GM19025 (cell line): ENCODE results near the gene KRTAP6-2.

Source experiments
- ATAC-seq: cut with Tn5 transposase; IDR thresholded peaks from one replicate; pipeline ENCODE4 v1.9.1; 2021; ENCODE audit warnings: mild to moderate bottlenecking, low read depth, moderate library complexity; ENCODE audit not compliant: unreplicated experiment

Gene KRTAP6-2

GRCh38 chr21:30598802-30599201 is at the start of gene KRTAP6-2:
Gene KRTAP6-2, minus strand, starts transcription at chr21:30598902. Its CDS starts 28 bp downstream, at chr21:30598874.
- no peak for ATAC-seq

GRCh38 chr21:30646904-30647414 is 48.3 kb upstream of the KRTAP6-2 start:
- ATAC-seq = no peak

- no peak for ATAC-seq
Measured at GRCh38 chr21:30642564-30642963, 43.9 kb upstream of the KRTAP6-2 start, which contains the start of gene KRTAP20-3. Gene KRTAP20-3, plus strand, starts transcription at chr21:30642864.

GRCh38 chr21:30638686-30639085 is 40.0 kb upstream of the KRTAP6-2 start:
- ATAC-seq = no peak

GRCh38 chr21:30634906-30635305 is 36.2 kb upstream of the KRTAP6-2 start, which contains the start of gene KRTAP20-2:
Gene KRTAP20-2, plus strand, starts transcription at chr21:30635206. Its CDS starts 58 bp downstream, at chr21:30635264.
- ATAC-seq = no peak

- ATAC-seq = no peak
Measured at GRCh38 chr21:30629200-30629599, 30.5 kb upstream of the KRTAP6-2 start.

GRCh38 chr21:30628109-30628508 is 29.4 kb upstream of the KRTAP6-2 start:
- ATAC-seq = no peak

- ATAC-seq = no peak
Measured at GRCh38 chr21:30625449-30626165, 26.9 kb upstream of the KRTAP6-2 start.

- no peak for ATAC-seq
Measured at GRCh38 chr21:30623362-30623761, 24.7 kb upstream of the KRTAP6-2 start.

- ATAC-seq = no peak
Measured at GRCh38 chr21:30620522-30620921, 21.8 kb upstream of the KRTAP6-2 start, which contains the start of gene KRTAP20-4. Gene KRTAP20-4, plus strand, starts transcription at chr21:30620627.

GRCh38 chr21:30620080-30620479 is 21.4 kb upstream of the KRTAP6-2 start:
- ATAC-seq = no peak

- no peak for ATAC-seq
Measured at GRCh38 chr21:30616125-30616524, 17.4 kb upstream of the KRTAP6-2 start, which contains the start of gene KRTAP20-1. Gene KRTAP20-1, plus strand, starts transcription at chr21:30616425. Its CDS starts 30 bp downstream, at chr21:30616455.

GRCh38 chr21:30615199-30615598 is 16.5 kb upstream of the KRTAP6-2 start:
- no peak for ATAC-seq

- ATAC-seq = no peak
Measured at GRCh38 chr21:30613836-30614235, 15.1 kb upstream of the KRTAP6-2 start, which contains the start of gene KRTAP6-1. Gene KRTAP6-1, minus strand, starts transcription at chr21:30613930. Its CDS starts 26 bp downstream, at chr21:30613904.

GRCh38 chr21:30612132-30612531 is 13.4 kb upstream of the KRTAP6-2 start:
- ATAC-seq = no peak

- ATAC-seq = no peak
Measured at GRCh38 chr21:30605968-30606367, 7.3 kb upstream of the KRTAP6-2 start.

GRCh38 chr21:30600787-30601186 is 2.1 kb upstream of the KRTAP6-2 start, which contains the start of gene KRTAP22-1:
Gene KRTAP22-1, plus strand, starts transcription at chr21:30601087.
- no peak for ATAC-seq

- ATAC-seq = no peak
Measured at GRCh38 chr21:30592140-30592539, 6.6 kb downstream of the KRTAP6-2 start, which contains the start of gene KRTAP6-3. Gene KRTAP6-3, plus strand, starts transcription at chr21:30592440. Its CDS starts 6 bp downstream, at chr21:30592446.

GRCh38 chr21:30590297-30590696 is 8.4 kb downstream of the KRTAP6-2 start, which contains the start of gene KRTAP22-2:
Gene KRTAP22-2, minus strand, starts transcription at chr21:30590397.
- no peak for ATAC-seq

GRCh38 chr21:30582870-30583269 is 15.8 kb downstream of the KRTAP6-2 start:
- no peak for ATAC-seq

- no peak for ATAC-seq
Measured at GRCh38 chr21:30580132-30580531, 18.6 kb downstream of the KRTAP6-2 start.
